Activated T-cell treated with anti-CD3 and anti-CD28 coated beads, Interleukin-2, amount 50 U/mL, for 48 hours (primary cell): Measurements from ENCODE around the gene MYH11.

ENCODE experiments used
- DNase-seq, 2 experiments: peaks; one replicate each; pipeline ENCODE4 v3.0.0-alpha.2; 2020

Gene MYH11

GRCh38 chr16:15856901-15857698 lies at the start of gene MYH11:
Gene MYH11 (minus strand): TSS chr16:15857028. CDS start chr16:15838252, 18,776 bp downstream.
- DNase-seq, result peak in 1 of 2 experiments; percentile 18

- DNase-seq, result no peak
Measured at GRCh38 chr16:15906439-15906838, 49.6 kb upstream of the MYH11 start.

- DNase-seq, result no peak
Measured at GRCh38 chr16:15903960-15904359, 47.1 kb upstream of the MYH11 start.

- no peak for DNase-seq
Measured at GRCh38 chr16:15900901-15901500, 44.2 kb upstream of the MYH11 start.

- no peak for DNase-seq
Measured at GRCh38 chr16:15900357-15900756, 43.5 kb upstream of the MYH11 start.

GRCh38 chr16:15899538-15900100 lies 42.8 kb upstream of the MYH11 start:
- peak; percentile 66 to 70 for DNase-seq

- no peak for DNase-seq
Measured at GRCh38 chr16:15898654-15899053, 41.8 kb upstream of the MYH11 start.

- DNase-seq, result peak; percentile 56 to 69
Measured at GRCh38 chr16:15897834-15898254, 41.0 kb upstream of the MYH11 start.

- DNase-seq, result no peak
Measured at GRCh38 chr16:15897121-15897780, 40.4 kb upstream of the MYH11 start.

GRCh38 chr16:15894571-15895374 lies 37.9 kb upstream of the MYH11 start:
- no peak for DNase-seq

- DNase-seq, result no peak
Measured at GRCh38 chr16:15891508-15891907, 34.7 kb upstream of the MYH11 start.

- peak; percentile 99 for DNase-seq
Measured at GRCh38 chr16:15888072-15888976, 31.5 kb upstream of the MYH11 start, which contains the start of gene CEP20. Gene CEP20 (minus strand): TSS chr16:15888603. CDS start chr16:15888585, 18 bp downstream.

- DNase-seq, result no peak
Measured at GRCh38 chr16:15887283-15887682, 30.5 kb upstream of the MYH11 start.

GRCh38 chr16:15886078-15886477 lies 29.2 kb upstream of the MYH11 start:
- DNase-seq, result no peak

- DNase-seq, result no peak
Measured at GRCh38 chr16:15885560-15886001, 28.8 kb upstream of the MYH11 start.

- DNase-seq, result no peak
Measured at GRCh38 chr16:15882563-15882962, 25.7 kb upstream of the MYH11 start.

GRCh38 chr16:15881794-15882379 lies 25.1 kb upstream of the MYH11 start:
- DNase-seq, result no peak

GRCh38 chr16:15880434-15881308 lies 23.8 kb upstream of the MYH11 start:
- DNase-seq, result no peak

- DNase-seq, result no peak
Measured at GRCh38 chr16:15879255-15879811, 22.5 kb upstream of the MYH11 start.

- no peak for DNase-seq
Measured at GRCh38 chr16:15876503-15876902, 19.7 kb upstream of the MYH11 start.
